Measurements from ENCODE around the gene GABBR2.

GABBR2 gene

DNA sequence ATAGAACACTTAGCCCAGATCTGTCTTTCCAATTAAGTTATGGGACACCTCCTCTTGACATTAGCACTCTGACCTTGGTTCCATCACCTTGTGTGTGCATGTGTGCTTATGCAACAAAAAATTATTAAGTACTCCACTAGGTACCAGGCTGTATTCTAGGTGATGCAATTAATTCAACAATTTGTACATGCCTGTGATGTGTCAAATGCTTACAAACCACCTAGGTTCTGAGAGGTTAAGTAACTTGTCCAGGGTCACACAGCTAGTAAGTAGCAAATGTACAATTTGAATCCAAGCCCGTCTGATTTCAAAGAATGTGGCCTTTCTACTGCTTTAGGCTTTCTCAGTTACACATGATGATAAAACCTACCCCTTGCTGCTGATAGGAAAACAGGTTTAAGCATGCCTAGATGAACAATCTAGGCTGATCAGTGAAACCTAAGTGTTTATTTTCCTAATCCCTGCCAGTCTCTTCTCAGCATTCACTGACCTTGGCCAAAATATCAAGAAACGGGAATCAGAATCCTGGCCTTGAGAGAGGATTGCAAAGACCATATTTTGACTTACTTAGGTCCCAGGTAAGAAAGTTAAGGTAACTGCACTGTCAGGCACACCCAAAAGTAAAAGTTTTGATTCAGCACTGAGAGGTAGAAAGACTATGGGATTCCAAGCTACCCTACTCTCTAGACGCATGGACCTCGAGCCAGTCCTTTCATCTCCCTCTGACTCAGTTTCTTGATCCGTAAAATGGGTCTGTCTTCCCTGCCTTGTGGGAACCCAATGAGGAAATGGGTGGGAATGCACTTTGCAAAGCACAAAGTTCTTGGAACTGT is 454.3 kb downstream of the GABBR2 start:
- Histone ChIP-seq H3K4me3 (ENCODE audit: low read length) (peak overlapping the region; percentile 95), H3K9ac (ENCODE audit: low read length) (peak overlapping the region; percentile 93)
- DNase-seq (ENCODE audit: low read depth) = no peak

GRCh38 chr9:98253565-98253964 is 455.2 kb downstream of the GABBR2 start:
- Histone ChIP-seq H3K36me3 (ENCODE audit: control insufficient read depth, insufficient read depth, low read length, severe bottlenecking) (no peaks in the 10 kb centered on the region), H3K9ac (ENCODE audit: low read length) (peak overlapping the region; percentile 12), H3K27me3 (replicated peaks; ENCODE audit: control insufficient read depth, insufficient read depth, low read length) (no peaks in the 10 kb centered on the region), H3K4me1 (ENCODE audit: control insufficient read depth, insufficient read depth, low read length) (peaks cover 45% of the 10 kb centered on the region), H3K9me3 (ENCODE audit: control insufficient read depth, low read length) (no peaks in the 10 kb centered on the region), H3K4me3 (ENCODE audit: low read length) (peak overlapping the region; percentile 95)
- DNase-seq (ENCODE audit: low read depth) = no peak

More for the DNA sequence above, 454.3 kb downstream of the GABBR2 start:
- no peaks in the 10 kb centered on the region for H3K36me3 ChIP-seq (ENCODE audit: control insufficient read depth, insufficient read depth, low read length, severe bottlenecking)
- no peaks in the 10 kb centered on the region for H3K27me3 ChIP-seq (replicated peaks; ENCODE audit: control insufficient read depth, insufficient read depth, low read length)
- peaks cover 37% of the 10 kb centered on the region for H3K4me1 ChIP-seq (ENCODE audit: control insufficient read depth, insufficient read depth, low read length)
- H3K9me3 ChIP-seq (ENCODE audit: control insufficient read depth, low read length) = no peaks in the 10 kb centered on the region

GRCh38 chr9:98251551-98251950 is 457.2 kb downstream of the GABBR2 start:
- DNase-seq (ENCODE audit: low read depth) = peak; percentile 35
- Histone ChIP-seq H3K4me3 (ENCODE audit: low read length) (no peak overlapping the region), H3K4me1 (ENCODE audit: control insufficient read depth, insufficient read depth, low read length) (peaks cover 55% of the 10 kb centered on the region), H3K36me3 (ENCODE audit: control insufficient read depth, insufficient read depth, low read length, severe bottlenecking) (no peaks in the 10 kb centered on the region), H3K27me3 (replicated peaks; ENCODE audit: control insufficient read depth, insufficient read depth, low read length) (no peaks in the 10 kb centered on the region), H3K9ac (ENCODE audit: low read length) (peak overlapping the region; percentile 7), H3K9me3 (ENCODE audit: control insufficient read depth, low read length) (no peaks in the 10 kb centered on the region)

- no peaks in the 10 kb centered on the region for H3K9me3 ChIP-seq (ENCODE audit: control insufficient read depth, low read length)
- H3K4me3 ChIP-seq (ENCODE audit: low read length) = no peak overlapping the region
- H3K4me1 ChIP-seq (ENCODE audit: control insufficient read depth, insufficient read depth, low read length) = peaks cover 52% of the 10 kb centered on the region
- no peaks in the 10 kb centered on the region for H3K27me3 ChIP-seq (replicated peaks; ENCODE audit: control insufficient read depth, insufficient read depth, low read length)
- H3K9ac ChIP-seq (ENCODE audit: low read length) = peak overlapping the region; percentile 45
- DNase-seq (ENCODE audit: low read depth) = no peak
- no peaks in the 10 kb centered on the region for H3K36me3 ChIP-seq (ENCODE audit: control insufficient read depth, insufficient read depth, low read length, severe bottlenecking)
Measured at GRCh38 chr9:98249771-98250170, 459.0 kb downstream of the GABBR2 start.

GRCh38 chr9:98248737-98249474 is 459.8 kb downstream of the GABBR2 start:
- Histone ChIP-seq H3K27me3 (replicated peaks; ENCODE audit: control insufficient read depth, insufficient read depth, low read length) (no peaks in the 10 kb centered on the region), H3K9me3 (ENCODE audit: control insufficient read depth, low read length) (no peaks in the 10 kb centered on the region), H3K4me1 (ENCODE audit: control insufficient read depth, insufficient read depth, low read length) (peaks cover 44% of the 10 kb centered on the region), H3K4me3 (ENCODE audit: low read length) (peak overlapping the region; percentile 1), H3K9ac (ENCODE audit: low read length) (peak overlapping the region; percentile 45), H3K36me3 (ENCODE audit: control insufficient read depth, insufficient read depth, low read length, severe bottlenecking) (no peaks in the 10 kb centered on the region)
- DNase-seq (ENCODE audit: low read depth) = peak; percentile 71

GRCh38 chr9:98247831-98248657 is 460.7 kb downstream of the GABBR2 start:
- H3K36me3 ChIP-seq (ENCODE audit: control insufficient read depth, insufficient read depth, low read length, severe bottlenecking) = no peaks in the 10 kb centered on the region
- H3K4me3 ChIP-seq (ENCODE audit: low read length) = peak overlapping the region; percentile 1
- H3K4me1 ChIP-seq (ENCODE audit: control insufficient read depth, insufficient read depth, low read length) = peaks cover 38% of the 10 kb centered on the region
- no peak for DNase-seq (ENCODE audit: low read depth)
- no peaks in the 10 kb centered on the region for H3K9me3 ChIP-seq (ENCODE audit: control insufficient read depth, low read length)
- H3K27me3 ChIP-seq (replicated peaks; ENCODE audit: control insufficient read depth, insufficient read depth, low read length) = no peaks in the 10 kb centered on the region
- peak overlapping the region; percentile 45 for H3K9ac ChIP-seq (ENCODE audit: low read length)

DNA sequence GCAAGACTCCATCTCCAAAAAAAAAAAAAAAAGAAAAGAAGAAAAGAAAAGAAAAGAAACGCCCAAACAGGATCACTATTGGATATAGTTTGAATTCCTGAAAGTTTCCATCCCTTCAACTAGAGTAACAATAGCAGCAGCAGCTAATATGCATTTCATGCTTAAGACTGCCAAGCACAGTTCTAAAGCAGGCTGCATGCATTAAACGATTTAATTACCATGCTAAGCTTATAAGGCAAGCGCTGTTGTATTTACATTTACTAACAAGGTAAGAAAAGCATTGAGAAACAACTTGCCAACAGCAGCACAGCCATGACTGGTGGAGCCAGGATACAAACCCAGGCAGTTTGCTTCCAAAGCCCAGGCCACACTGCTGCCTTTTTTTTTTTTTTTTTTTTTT is 466.3 kb downstream of the GABBR2 start:
- DNase-seq (ENCODE audit: low read depth) = no peak
- Histone ChIP-seq H3K9me3 (ENCODE audit: control insufficient read depth, low read length) (no peaks in the 10 kb centered on the region), H3K27me3 (replicated peaks; ENCODE audit: control insufficient read depth, insufficient read depth, low read length) (no peaks in the 10 kb centered on the region), H3K36me3 (ENCODE audit: control insufficient read depth, insufficient read depth, low read length, severe bottlenecking) (peaks cover 11% of the 10 kb centered on the region), H3K4me3 (ENCODE audit: low read length) (no peak overlapping the region), H3K9ac (ENCODE audit: low read length) (no peak overlapping the region), H3K4me1 (ENCODE audit: control insufficient read depth, insufficient read depth, low read length) (no peaks in the 10 kb centered on the region)

DNA sequence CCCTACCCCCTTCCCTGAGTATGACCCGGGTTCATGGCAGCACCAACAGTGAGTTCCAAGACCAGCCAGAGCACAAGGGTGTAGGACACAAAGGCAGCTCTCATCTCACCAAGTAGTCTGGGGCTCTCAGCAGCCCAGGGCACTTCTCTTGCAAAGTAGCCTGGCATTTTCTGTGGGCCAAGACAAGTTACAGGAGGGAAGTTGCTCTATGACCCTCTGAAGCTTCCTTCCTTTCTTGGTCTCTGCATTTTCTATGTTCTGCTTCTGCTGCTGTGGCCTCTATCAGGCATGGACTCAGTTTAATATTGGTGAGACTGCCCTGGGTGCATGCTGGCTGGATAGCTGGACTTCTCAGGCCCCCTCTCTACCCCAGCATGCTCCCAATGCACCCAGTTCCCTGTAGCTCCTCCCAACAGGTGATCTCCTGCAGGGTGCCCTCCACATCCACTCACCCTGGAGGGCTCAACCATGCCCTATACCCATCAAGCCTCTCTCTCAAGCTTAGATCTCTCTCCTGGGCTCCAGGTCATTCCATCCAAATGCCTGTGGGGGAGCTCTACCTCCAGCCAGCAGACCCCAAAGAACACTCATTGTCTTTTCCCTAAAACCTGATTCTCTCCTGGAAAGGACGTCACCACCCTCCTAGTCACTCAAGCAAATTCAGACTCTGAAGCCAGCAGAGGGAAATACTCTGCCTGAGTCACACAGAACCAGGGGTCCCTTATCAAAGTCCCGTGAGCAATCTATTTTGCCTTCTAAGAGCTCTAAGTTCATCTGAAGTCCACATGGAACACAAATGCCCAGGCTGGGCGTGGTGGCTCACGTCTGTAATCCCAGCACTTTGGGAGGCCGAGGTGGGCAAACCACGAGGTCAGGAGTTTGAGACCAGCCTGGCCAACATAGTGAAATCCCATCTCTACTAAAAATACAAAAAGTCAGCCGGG is 467.1 kb downstream of the GABBR2 start:
- DNase-seq (ENCODE audit: low read depth) = no peak
- Histone ChIP-seq H3K36me3 (ENCODE audit: control insufficient read depth, insufficient read depth, low read length, severe bottlenecking) (peaks cover 11% of the 10 kb centered on the region), H3K27me3 (replicated peaks; ENCODE audit: control insufficient read depth, insufficient read depth, low read length) (no peaks in the 10 kb centered on the region), H3K9me3 (ENCODE audit: control insufficient read depth, low read length) (no peaks in the 10 kb centered on the region), H3K4me3 (ENCODE audit: low read length) (no peak overlapping the region), H3K9ac (ENCODE audit: low read length) (no peak overlapping the region), H3K4me1 (ENCODE audit: control insufficient read depth, insufficient read depth, low read length) (peaks cover 7% of the 10 kb centered on the region)

DNA sequence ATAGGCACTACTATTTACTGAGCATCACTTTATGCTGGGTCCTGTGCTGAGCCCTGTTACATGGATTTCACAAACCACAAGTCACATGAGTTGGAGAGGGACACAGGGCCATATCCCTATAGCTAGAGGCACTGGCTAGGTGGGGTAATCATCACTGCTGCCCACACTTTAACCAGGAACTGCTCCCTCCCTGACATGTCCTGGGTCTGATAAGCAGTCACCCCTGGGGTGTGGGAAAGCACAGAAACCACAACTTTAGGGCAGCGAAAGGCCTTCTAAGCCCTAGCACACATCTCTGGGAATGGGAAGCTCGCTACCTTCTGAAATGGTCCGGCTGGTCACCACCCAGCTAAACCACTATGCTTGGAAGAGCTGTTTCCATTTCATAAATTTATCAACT is 468.3 kb downstream of the GABBR2 start:
- Histone ChIP-seq H3K9me3 (ENCODE audit: control insufficient read depth, low read length) (no peaks in the 10 kb centered on the region), H3K4me1 (ENCODE audit: control insufficient read depth, insufficient read depth, low read length) (peaks cover 8% of the 10 kb centered on the region), H3K9ac (ENCODE audit: low read length) (no peak overlapping the region), H3K27me3 (replicated peaks; ENCODE audit: control insufficient read depth, insufficient read depth, low read length) (no peaks in the 10 kb centered on the region), H3K36me3 (ENCODE audit: control insufficient read depth, insufficient read depth, low read length, severe bottlenecking) (peaks cover 11% of the 10 kb centered on the region), H3K4me3 (ENCODE audit: low read length) (no peak overlapping the region)
- no peak for DNase-seq (ENCODE audit: low read depth)

All from adipocyte (in vitro differentiated cells).